Adrenal gland (tissue), 12 donors: ENCODE results near the gene NDUFAF3. TPM values are rescaled to one million over a fixed set of nuclear protein-coding genes. Genes with fewer than 3 reads are reported as not detected.

Experiments
- DNase-seq, 7 donors: peaks; one replicate each; pipeline ENCODE4 v3.0.0-alpha.2; 2019 to 2020
- H3K27ac ChIP-seq, 5 donors: fragments of 200-600 bp; sonication (generic) in 4 of 5; 1 replicate in 3 of 5; 2 replicates in 2 of 5; pipeline versions ENCODE4 v1.5.1 to v1.8.0; 2016 to 2020; ENCODE audit warnings: mild to moderate bottlenecking in 1 of 5
- H3K27me3 ChIP-seq: fragments of 200-600 bp; 2 replicates; pipeline ENCODE4 v1.8.0; 2021
- H3K36me3 ChIP-seq, 2 donors: fragments of 200-600 bp; replicated peaks in 1 of 2; 1 replicate in 1 of 2; 2 replicates in 1 of 2; pipeline versions ENCODE4 v1.5.1 to v1.8.0; 2018 to 2022
- H3K4me1 ChIP-seq, 2 donors: fragments of 200-600 bp; replicated peaks in 1 of 2; 1 replicate in 1 of 2; 2 replicates in 1 of 2; pipeline versions ENCODE4 v1.5.1 to v1.8.0; 2018 to 2021
- H3K4me3 ChIP-seq, 4 donors: fragments of 200-600 bp; sonication (generic) in 3 of 4; one replicate each; pipeline ENCODE4 v1.5.1; 2016 to 2018
- H3K9me3 ChIP-seq, 3 donors: fragments of 200-600 bp; sonication (generic) in 1 of 3; replicated peaks in 1 of 3; 1 replicate in 2 of 3; 2 replicates in 1 of 3; pipeline versions ENCODE4 v1.5.1 to v1.8.0; 2016 to 2021
- POLR2A ChIP-seq, 2 donors: fragments of 450-650 bp; IDR thresholded peaks; one replicate each; pipeline ENCODE4 v1.6.1; 2017; ENCODE audit warnings: antibody characterized with exemption in 2 of 2, mild to moderate bottlenecking in 2 of 2, moderate library complexity in 1 of 2
- WGBS, 4 donors: extraction: QIAGEN DNeasy Blood & Tissue Kit in 2 of 4; methylation state at CpG; one replicate each; pipeline versions ENCODE4 v1.1.5 to v1.1.7; 2013 to 2017; 5-methylcytosine and 5-hydroxymethylcytosine counted together
- intact Hi-C, 2 donors: fragments of 100-400 bp; cut with DNase I; formaldehyde crosslinking; loops; one replicate each; pipeline versions ENCODE4 v1.14.1 to v1.15.0; 2022 to 2023
- polyA plus RNA-seq, 3 donors: library from polyadenylated mRNA; stranded (reverse); fragments of 200-250 nt in 2 of 3; fragments of 350-450 nt in 1 of 3; fragmentation: Illumina TruSeq in 1 of 3; extraction: RNeasy Lipid Tissue Mini Kit (QIAGEN cat#74804) in 1 of 3; gene quantifications; one replicate each; pipeline ENCODE4 v1.2.3, GENCODE V29; 2013 to 2014
- total RNA-seq, 9 donors: library from RNA; depleted of rRNA in 4 of 9; stranded (reverse); fragments of >200 nt in 4 of 9; fragments of 120-200 nt in 1 of 9; fragmentation: NEBNext Ultra II Directional in 1 of 9; extraction: Animal tissue kit (Norgen Biotek cat#: 25700) in 1 of 9; gene quantifications; one replicate each; pipeline versions ENCODE4 v1.1.0 to v1.2.4, GENCODE V29; 2013 to 2023
- TF ChIP-seq, protein P1 (sequence below), 6 experiments: fragments of 450-650 bp in 4 of 6; fragments of 200-600 bp in 2 of 6; sonication (generic) in 1 of 6; IDR thresholded peaks; 1 replicate in 5 of 6; 2 replicates in 1 of 6; pipeline versions ENCODE4 v1.5.1 to v1.8.0; 2016 to 2021; ENCODE audit warnings: antibody characterized with exemption in 6 of 6, mild to moderate bottlenecking in 2 of 6, moderate library complexity in 1 of 6
- donor health status: healthy with polysubstance abuse.
- donor health status: Bipolar disorder and iron deficiency.
- donor health status: DM: yes; HTN: yes; CAD: no.
- donor health status: DM: no; HTN: no; CAD: no.
- donor health status: DM: no; HTN: no; CAD: no.
- donor health status: DM: yes; HTN: yes; CAD: no.

The NDUFAF3 gene
- total and polyA plus RNA-seq, 12 donors, result 87.2 to 578 (median 173) TPM

- WGBS, 4 donors, result 2 to 17% (median 3%) methylated on average over 9 to 55 of the region's 55 CpGs
- peak; percentile 92 to 97 (median 94) for DNase-seq
- Histone ChIP-seq H3K36me3 (peaks cover 0 to 56% of the 10 kb centered on the region in 2 donors), H3K4me3 (peak within 1 kb of the TSS in 3 of 4 donors; percentile 1 to 73 (median 50)), H3K27me3 (no peaks in the 10 kb centered on the region), H3K9me3 (no peaks in the 10 kb centered on the region), H3K4me1 (peaks cover 10 to 19% of the 10 kb centered on the region in 2 donors), H3K27ac (peak within 1 kb of the TSS; percentile 12 to 94 (median 90))
- intact Hi-C loops, result loop anchor here in 1 of 2 donors (10.0 kb wide), 1 partner anchor 1016 kb away; no protein-coding TSS in a partner anchor
- peak; percentile 98 for TF ChIP-seq POLR2A (IDR thresholded peaks at IDR 0.05)
- TF ChIP-seq, protein P1, sequence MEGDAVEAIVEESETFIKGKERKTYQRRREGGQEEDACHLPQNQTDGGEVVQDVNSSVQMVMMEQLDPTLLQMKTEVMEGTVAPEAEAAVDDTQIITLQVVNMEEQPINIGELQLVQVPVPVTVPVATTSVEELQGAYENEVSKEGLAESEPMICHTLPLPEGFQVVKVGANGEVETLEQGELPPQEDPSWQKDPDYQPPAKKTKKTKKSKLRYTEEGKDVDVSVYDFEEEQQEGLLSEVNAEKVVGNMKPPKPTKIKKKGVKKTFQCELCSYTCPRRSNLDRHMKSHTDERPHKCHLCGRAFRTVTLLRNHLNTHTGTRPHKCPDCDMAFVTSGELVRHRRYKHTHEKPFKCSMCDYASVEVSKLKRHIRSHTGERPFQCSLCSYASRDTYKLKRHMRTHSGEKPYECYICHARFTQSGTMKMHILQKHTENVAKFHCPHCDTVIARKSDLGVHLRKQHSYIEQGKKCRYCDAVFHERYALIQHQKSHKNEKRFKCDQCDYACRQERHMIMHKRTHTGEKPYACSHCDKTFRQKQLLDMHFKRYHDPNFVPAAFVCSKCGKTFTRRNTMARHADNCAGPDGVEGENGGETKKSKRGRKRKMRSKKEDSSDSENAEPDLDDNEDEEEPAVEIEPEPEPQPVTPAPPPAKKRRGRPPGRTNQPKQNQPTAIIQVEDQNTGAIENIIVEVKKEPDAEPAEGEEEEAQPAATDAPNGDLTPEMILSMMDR (IDR thresholded peaks at IDR 0.05), result peak in 2 of 6 experiments; percentile 12 to 14
Observed at GRCh38 chr3:49028673-49029562, 7.0 kb downstream of the NDUFAF3 start, which contains the start of gene IMPDH2. IMPDH2 (minus strand) TSS chr3:49029398; CDS start chr3:49029350, 48 bp downstream.

DNA sequence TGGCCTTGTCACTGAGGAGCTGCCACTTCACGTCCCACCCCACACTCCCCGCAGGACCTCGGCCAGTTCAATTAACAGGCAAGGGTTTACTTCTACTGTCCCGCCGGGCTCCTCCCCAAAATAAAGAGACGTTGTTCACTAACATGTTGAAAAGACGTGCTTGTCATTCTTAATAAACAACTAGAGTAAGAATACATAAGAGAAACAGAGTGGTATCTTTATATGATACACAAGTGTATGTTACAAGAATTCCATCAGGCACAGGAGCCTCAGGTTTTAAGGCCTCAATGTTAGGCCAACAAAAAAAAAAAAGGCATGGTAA is 7.6 kb downstream of the NDUFAF3 start:
- H3K27me3 ChIP-seq, result no peaks in the 10 kb centered on the region
- intact Hi-C loops, result loop anchor here in 1 of 2 donors (10.0 kb wide), 1 partner anchor 1015 kb away; no protein-coding TSS in a partner anchor
- H3K9me3 ChIP-seq, result no peaks in the 10 kb centered on the region
- DNase-seq, result no peak
- peaks cover 10 to 19% of the 10 kb centered on the region in 2 donors for H3K4me1 ChIP-seq
- 2 to 3% (median 2%) methylated on average over 7 of the region's 7 CpGs for WGBS, 4 donors
- peak overlapping the region; percentile 3 to 94 (median 90) for H3K27ac ChIP-seq
- H3K36me3 ChIP-seq, result peaks cover 0 to 52% of the 10 kb centered on the region in 2 donors
- H3K4me3 ChIP-seq, result peak overlapping the region in 1 of 4 donors; percentile 73
- TF ChIP-seq, protein P1 (IDR thresholded peaks at IDR 0.05), result no peak
- TF ChIP-seq POLR2A (IDR thresholded peaks at IDR 0.05), result no peak

DNA sequence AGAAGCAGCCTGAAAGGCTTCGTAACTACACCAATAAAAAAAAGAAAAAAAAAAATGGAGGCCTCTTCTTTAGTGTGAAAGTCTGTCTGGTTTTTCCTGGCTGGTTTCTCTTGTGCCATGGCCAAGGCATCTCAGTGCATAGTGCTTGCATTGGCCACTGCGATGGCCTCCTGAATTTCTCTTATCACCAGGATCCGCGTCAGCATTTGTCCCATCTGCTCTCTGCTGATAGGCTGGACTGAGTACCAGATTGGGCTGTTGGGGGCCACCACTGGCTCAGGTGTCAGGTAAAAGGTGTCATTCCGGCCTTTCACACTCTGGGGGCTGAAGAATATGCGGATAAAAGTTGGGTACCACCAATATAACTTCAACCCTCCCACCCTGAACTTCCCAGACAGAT is 8.4 kb downstream of the NDUFAF3 start:
- Histone ChIP-seq H3K4me1 (peaks cover 10 to 19% of the 10 kb centered on the region in 2 donors), H3K9me3 (no peaks in the 10 kb centered on the region), H3K27ac (no peak overlapping the region), H3K4me3 (no peak overlapping the region), H3K36me3 (peaks cover 0 to 52% of the 10 kb centered on the region in 2 donors), H3K27me3 (no peaks in the 10 kb centered on the region)
- intact Hi-C loops, result no loop called here
- 83 to 92% (median 88%) methylated on average over 6 of the region's 6 CpGs for WGBS, 4 donors
- no peak for TF ChIP-seq POLR2A (IDR thresholded peaks at IDR 0.05)
- TF ChIP-seq, protein P1 (IDR thresholded peaks at IDR 0.05), result no peak
- peak in 1 of 7 donors; percentile 24 for DNase-seq

GRCh38 chr3:49032646-49033304 is 10.9 kb downstream of the NDUFAF3 start:
- H3K27ac ChIP-seq, result peak overlapping the region in 3 of 5 donors; percentile 15 to 35 (median 33)
- intact Hi-C loops, result no loop called here
- TF ChIP-seq POLR2A (IDR thresholded peaks at IDR 0.05), result no peak
- TF ChIP-seq, protein P1 (IDR thresholded peaks at IDR 0.05), result no peak

More at GRCh38 chr3:49032646-49033304, 10.9 kb downstream of the NDUFAF3 start:
- DNase-seq, result peak in 4 of 7 donors; percentile 28 to 68 (median 46)
- Histone ChIP-seq H3K27me3 (no peaks in the 10 kb centered on the region), H3K9me3 (no peaks in the 10 kb centered on the region), H3K4me3 (no peak overlapping the region), H3K36me3 (peaks cover 0 to 43% of the 10 kb centered on the region in 2 donors), H3K4me1 (peaks cover 10 to 19% of the 10 kb centered on the region in 2 donors)
- WGBS, 4 donors, result 63 to 72% (median 67%) methylated on average over 6 of the region's 6 CpGs
